Tongue (tissue), 2 donors: Measurements from ENCODE around the gene GH1. TPM values are rescaled to one million over a fixed set of nuclear protein-coding genes. Genes with fewer than 3 reads are reported as not detected.
"Not testable (repeated sequence)": the region's sequence is repeated elsewhere in the genome, so short reads cannot be mapped to it uniquely, and the experiment has no call there.

Experiments used
- DNase-seq: peaks from one replicate; pipeline ENCODE4 v3.0.0-alpha.2; 2015
- total RNA-seq: library from RNA; depleted of rRNA; stranded (reverse); fragments of >200 nt; gene quantifications from one replicate; pipeline ENCODE4 v1.2.3, GENCODE V29; 2014

Gene GH1
- total RNA-seq, 1 donor from 2014 or later = not detected

- not testable (repeated sequence) for DNase-seq
These were observed 23.8 kb downstream of the GH1 start for GRCh38 chr17:63894821-63895220.

DNA sequence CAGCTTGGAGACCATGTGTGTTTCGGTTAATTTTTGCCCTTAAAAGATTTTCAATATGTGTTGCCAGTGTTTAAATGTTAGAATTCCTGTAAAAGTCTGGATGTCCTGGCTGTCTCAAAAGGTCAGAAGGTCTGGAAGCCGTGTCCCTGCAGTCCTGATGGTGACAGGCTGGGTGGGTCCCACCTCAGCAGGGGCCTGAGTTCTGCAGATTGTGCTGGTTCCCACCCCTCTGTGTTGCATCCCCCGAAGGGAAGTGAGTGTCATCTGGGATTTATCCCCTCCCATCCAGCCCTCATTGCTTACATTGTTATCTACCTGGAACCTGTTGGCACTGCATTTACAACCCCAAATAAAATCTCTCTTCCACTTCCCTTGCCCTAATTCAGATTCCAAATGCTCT, 24.6 kb downstream of the GH1 start:
- not testable (repeated sequence) for DNase-seq

GRCh38 chr17:63892316-63893037, 26.2 kb downstream of the GH1 start:
- DNase-seq = not testable (repeated sequence)

- peak; percentile 57 for DNase-seq
These were observed 29.4 kb downstream of the GH1 start for GRCh38 chr17:63889026-63889848.

- not testable (repeated sequence) for DNase-seq
These were observed 33.5 kb downstream of the GH1 start for GRCh38 chr17:63885119-63885518.

DNA sequence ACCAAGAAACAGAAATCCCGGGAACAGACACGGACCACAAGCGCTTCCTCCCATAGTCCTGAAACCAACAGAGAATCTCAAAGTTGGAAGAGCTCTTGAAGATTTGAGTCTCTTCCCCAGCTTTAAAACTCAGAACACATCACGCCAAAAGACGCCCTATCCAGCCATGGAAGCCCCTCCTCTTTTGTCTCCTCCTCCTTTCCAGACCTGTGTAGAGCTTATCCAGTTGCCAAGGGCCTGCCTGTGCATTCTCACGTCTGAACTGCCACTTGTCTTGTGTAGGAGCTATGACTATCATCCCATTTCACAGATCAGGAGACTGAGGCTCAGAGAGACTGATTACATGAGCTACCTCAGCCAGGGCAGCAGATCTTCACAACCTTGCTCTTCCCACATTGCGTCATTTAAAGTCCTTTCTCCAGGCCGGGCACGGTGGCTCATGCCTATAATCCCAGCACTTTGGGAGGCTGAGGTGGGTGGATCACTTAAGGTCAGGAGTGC, 36.0 kb downstream of the GH1 start:
- DNase-seq = not testable (repeated sequence)

GRCh38 chr17:63881935-63882601, 36.6 kb downstream of the GH1 start, which contains the start of gene GH2:
GH2 (minus strand) TSS chr17:63881944; CDS start chr17:63881801, 143 bp downstream.
- peak; percentile 48 for DNase-seq

DNA sequence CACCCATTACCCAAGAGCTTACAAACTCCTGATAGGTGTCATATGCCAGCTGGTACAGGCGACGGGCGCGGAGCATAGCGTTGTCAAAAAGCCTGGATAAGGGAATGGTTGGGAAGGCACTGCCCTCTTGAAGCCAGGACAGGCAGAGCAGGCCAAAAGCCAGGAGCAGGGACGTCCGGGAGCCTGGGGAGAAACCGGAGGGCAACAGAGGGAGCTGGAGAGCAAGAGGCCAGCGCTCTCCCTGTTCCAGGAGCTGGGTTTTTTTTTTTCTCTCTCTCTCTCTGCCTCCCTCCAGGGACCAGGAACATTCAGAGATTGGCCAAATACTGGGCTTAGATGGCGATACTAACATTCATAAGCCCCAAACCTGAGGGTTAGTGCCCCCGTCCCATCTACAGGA, 37.3 kb downstream of the GH1 start:
- DNase-seq = not testable (repeated sequence)

DNA sequence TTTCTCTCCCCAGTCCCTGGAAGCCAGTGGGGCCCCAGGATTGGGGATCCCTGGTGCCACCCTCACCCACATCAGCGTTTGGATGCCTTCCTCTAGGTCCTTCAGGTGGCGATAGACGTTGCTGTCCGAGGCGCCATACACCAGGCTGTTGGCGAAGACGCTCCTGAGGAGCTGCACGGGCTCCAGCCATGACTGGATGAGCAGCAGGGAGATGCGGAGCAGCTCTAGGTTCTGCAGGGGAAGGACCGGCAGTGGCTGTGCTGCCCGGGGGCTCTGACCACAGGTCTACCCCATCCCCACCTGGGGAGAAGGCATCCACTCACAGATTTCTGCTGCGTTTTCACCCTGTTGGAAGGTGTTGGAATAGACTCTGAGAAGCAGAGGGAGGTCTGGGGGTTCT, 37.9 kb downstream of the GH1 start:
- no peak for DNase-seq

- not testable (repeated sequence) for DNase-seq
These were observed 40.2 kb downstream of the GH1 start for GRCh38 chr17:63878413-63878812.

- not testable (repeated sequence) for DNase-seq
These were observed 43.9 kb downstream of the GH1 start for GRCh38 chr17:63874693-63875092.

- not testable (repeated sequence) for DNase-seq
These were observed 44.5 kb downstream of the GH1 start for GRCh38 chr17:63874061-63874626.

GRCh38 chr17:63873577-63873976, 45.1 kb downstream of the GH1 start, which contains the start of gene CSH2:
CSH2 (minus strand) TSS chr17:63873677; CDS start chr17:63873614, 63 bp downstream.
- not testable (repeated sequence) for DNase-seq

DNA sequence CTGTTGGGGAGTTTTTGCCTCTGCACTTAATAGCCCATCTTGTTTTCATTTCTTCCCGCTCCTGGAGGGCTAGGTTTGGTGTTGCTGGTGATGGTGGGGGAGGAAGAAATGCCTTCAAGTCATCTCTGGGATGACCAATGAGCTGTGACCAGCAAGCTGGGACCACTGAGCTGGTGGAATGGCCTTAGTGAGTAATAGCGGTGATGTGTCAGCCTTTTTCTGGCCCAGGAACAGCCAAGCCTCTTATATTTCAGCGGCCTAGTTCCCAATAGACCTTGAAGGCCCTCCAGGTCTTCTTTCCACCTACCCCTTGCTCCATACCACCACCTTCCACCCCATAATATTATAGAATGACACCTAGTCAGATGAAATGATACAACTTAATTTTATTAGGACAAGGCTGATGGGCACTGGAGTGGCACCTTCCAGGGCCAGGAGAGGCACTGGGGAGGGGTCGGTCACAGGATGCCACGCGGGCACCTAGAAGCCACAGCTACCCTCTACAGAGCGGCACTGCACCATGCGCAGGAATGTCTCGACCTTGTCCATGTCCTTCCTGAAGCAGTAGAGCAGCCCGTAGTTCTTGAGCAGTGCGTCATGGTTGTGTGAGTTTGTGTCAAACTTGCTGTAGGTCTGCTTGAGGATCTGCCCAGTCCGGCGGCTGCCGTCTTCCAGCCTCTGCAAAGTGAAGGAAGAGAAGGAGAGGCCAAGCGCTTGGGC, 46.8 kb downstream of the GH1 start:
- DNase-seq = not testable (repeated sequence)

- DNase-seq = not testable (repeated sequence)
These were observed 48.4 kb downstream of the GH1 start for GRCh38 chr17:63870292-63870665.

DNA sequence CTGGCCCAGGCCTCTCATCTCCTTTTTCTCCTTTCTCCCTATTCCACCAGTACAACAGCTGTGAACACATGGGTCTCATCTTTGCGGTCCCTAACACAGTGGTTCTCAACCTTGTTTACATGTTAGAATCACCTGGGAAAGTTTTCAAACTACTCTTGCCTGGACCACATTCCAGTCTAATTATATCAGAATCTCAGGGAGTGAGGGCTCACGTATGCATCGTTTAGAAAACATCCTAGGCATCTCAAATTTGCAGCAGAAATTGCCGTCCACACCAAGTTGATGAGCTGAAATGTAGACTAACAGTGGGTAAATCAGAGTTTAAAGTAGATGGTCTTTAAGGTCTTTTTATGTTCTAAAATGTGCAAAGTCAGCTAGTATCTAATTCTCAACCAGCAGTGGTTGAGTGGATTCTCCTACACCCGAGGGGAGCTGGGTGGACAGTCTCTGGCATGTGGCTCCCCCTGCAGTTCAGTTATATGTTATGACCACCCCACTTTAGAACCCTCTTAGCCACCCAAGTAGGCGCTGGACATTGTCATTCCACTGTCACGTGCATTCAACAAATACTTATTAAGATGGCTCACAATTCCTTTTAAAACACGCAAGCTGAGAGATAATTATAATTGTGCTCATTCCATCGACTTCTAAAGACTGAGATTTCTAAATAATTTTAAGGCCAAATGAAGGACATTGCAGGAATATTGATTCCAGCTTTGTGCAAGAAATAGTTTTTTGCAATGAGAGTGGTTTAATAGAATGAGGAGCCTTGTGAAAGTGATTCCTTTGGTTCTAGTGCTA, 48.9 kb downstream of the GH1 start:
- DNase-seq = not testable (repeated sequence)
